SK-N-SH treated with all-trans-retinoic acid at 6 μM for 48 hours (cell line): ENCODE results near the gene IMPG2.

ENCODE experiments used
- ATAC-seq: fragments of 200-7000 bp; cut with Tn5 transposase; 3 replicates; pipeline ENCODE4 v1.9.1; 2020; ENCODE audit warnings: mild to moderate bottlenecking, moderate library complexity
- ARNTL ChIP-seq: fragments of 450-650 bp; formaldehyde crosslinking; IDR thresholded peaks from 2 replicates; pipeline ENCODE4 v1.5.0; 2020; ENCODE audit warnings: low read depth, mild to moderate bottlenecking, moderate library complexity, borderline replicate concordance
- BACH2 ChIP-seq: fragments of 250-450 bp; sonication (Bioruptor Pico); IDR thresholded peaks from 2 replicates; pipeline ENCODE4 v1.9.0; 2021; ENCODE audit warnings: mild to moderate bottlenecking, borderline replicate concordance
- CSDC2 ChIP-seq: fragments of 250-450 bp; sonication (Bioruptor Pico); IDR thresholded peaks from 2 replicates; pipeline ENCODE4 v1.5.0; 2020; ENCODE audit warnings: mild to moderate bottlenecking, moderate library complexity
- ESRRG ChIP-seq: fragments of 250-450 bp; sonication (Bioruptor Pico); IDR thresholded peaks from 2 replicates; pipeline ENCODE4 v1.6.1; 2021; ENCODE audit warnings: mild to moderate bottlenecking
- GLIS3 ChIP-seq: fragments of 250-450 bp; sonication (Bioruptor Pico); IDR thresholded peaks from 2 replicates; pipeline ENCODE4 v1.5.0; 2020; ENCODE audit warnings: mild to moderate bottlenecking, moderate library complexity
- ISL1 ChIP-seq: fragments of 250-450 bp; sonication (Bioruptor Pico); IDR thresholded peaks from 2 replicates; pipeline ENCODE4 v2.1.2; 2022; ENCODE audit warnings: mild to moderate bottlenecking, moderate library complexity
- OSR1 ChIP-seq: fragments of 250-450 bp; sonication (Bioruptor Pico); IDR thresholded peaks from 2 replicates; pipeline ENCODE4 v1.8.0; 2022; ENCODE audit warnings: moderate library complexity, mild to moderate bottlenecking, inconsistent platforms
- PPARA ChIP-seq: fragments of 250-450 bp; sonication (Bioruptor Pico); IDR thresholded peaks from 2 replicates; pipeline ENCODE4 v1.5.0; 2020; ENCODE audit warnings: mild to moderate bottlenecking, borderline replicate concordance
- RARB ChIP-seq: fragments of 250-450 bp; sonication (Bioruptor Pico); IDR thresholded peaks from 2 replicates; pipeline ENCODE4 v1.8.0; 2021; ENCODE audit warnings: mild to moderate bottlenecking, moderate library complexity
- SNAI2 ChIP-seq: fragments of 250-450 bp; sonication (Bioruptor Pico); IDR thresholded peaks from 2 replicates; pipeline ENCODE4 v1.5.0; 2020; ENCODE audit warnings: mild to moderate bottlenecking, moderate library complexity
- TCF4 ChIP-seq: fragments of 250-450 bp; sonication (Bioruptor Pico); IDR thresholded peaks from 2 replicates; pipeline ENCODE4 v1.8.0; 2021; ENCODE audit warnings: mild to moderate bottlenecking, moderate library complexity, borderline replicate concordance
- TOX ChIP-seq: fragments of 250-450 bp; sonication (Bioruptor Pico); IDR thresholded peaks from 2 replicates; pipeline ENCODE4 v1.8.0; 2021; ENCODE audit warnings: mild to moderate bottlenecking, moderate library complexity, borderline replicate concordance
- ZC3H10 ChIP-seq: fragments of 250-450 bp; sonication (Bioruptor Pico); IDR thresholded peaks from 2 replicates; pipeline ENCODE4 v1.5.1; 2021; ENCODE audit warnings: mild to moderate bottlenecking, moderate library complexity
- ZFP3 ChIP-seq: fragments of 250-450 bp; sonication (Bioruptor Pico); IDR thresholded peaks from 2 replicates; pipeline ENCODE4 v1.5.0; 2020; ENCODE audit warnings: mild to moderate bottlenecking, moderate library complexity
- ZFP30 ChIP-seq: fragments of 450-650 bp; formaldehyde crosslinking; IDR thresholded peaks from 2 replicates; pipeline ENCODE4 v1.5.0; 2022; ENCODE audit warnings: mild to moderate bottlenecking, moderate library complexity
- ZNF565 ChIP-seq: fragments of 450-650 bp; formaldehyde crosslinking; conservative IDR thresholded peaks from 2 replicates; pipeline ENCODE4 v1.5.0; 2020; ENCODE audit warnings: low read depth, mild to moderate bottlenecking, moderate library complexity
- ZNF8 ChIP-seq: fragments of 450-650 bp; formaldehyde crosslinking; IDR thresholded peaks from 2 replicates; pipeline ENCODE4 v1.5.0; 2020; ENCODE audit warnings: mild to moderate bottlenecking, moderate library complexity
- TF ChIP-seq, protein P1 (sequence below): fragments of 250-450 bp; sonication (Bioruptor Pico); IDR thresholded peaks from 2 replicates; pipeline ENCODE4 v1.5.0; 2020; ENCODE audit warnings: mild to moderate bottlenecking, moderate library complexity
- TF ChIP-seq, protein P2 (sequence below): fragments of 250-450 bp; sonication (Bioruptor Pico); IDR thresholded peaks from 2 replicates; pipeline ENCODE4 v1.5.1; 2020; ENCODE audit warnings: low read depth, mild to moderate bottlenecking, moderate library complexity
- TF ChIP-seq, protein P3 (sequence below): fragments of 250-450 bp; sonication (Bioruptor Pico); IDR thresholded peaks from 2 replicates; pipeline ENCODE4 v1.8.0; 2020; ENCODE audit warnings: mild to moderate bottlenecking, moderate library complexity, borderline replicate concordance
- TF ChIP-seq, protein P4 (sequence below): fragments of 250-450 bp; sonication (Bioruptor Pico); IDR thresholded peaks from 2 replicates; pipeline ENCODE4 v1.5.1; 2021; ENCODE audit warnings: mild to moderate bottlenecking, moderate library complexity
- TF ChIP-seq, protein P5 (sequence below): fragments of 250-450 bp; sonication (Bioruptor Pico); IDR thresholded peaks from 2 replicates; pipeline ENCODE4 v1.8.0; 2021; ENCODE audit warnings: low read depth, mild to moderate bottlenecking, moderate library complexity, borderline replicate concordance

Gene IMPG2

DNA sequence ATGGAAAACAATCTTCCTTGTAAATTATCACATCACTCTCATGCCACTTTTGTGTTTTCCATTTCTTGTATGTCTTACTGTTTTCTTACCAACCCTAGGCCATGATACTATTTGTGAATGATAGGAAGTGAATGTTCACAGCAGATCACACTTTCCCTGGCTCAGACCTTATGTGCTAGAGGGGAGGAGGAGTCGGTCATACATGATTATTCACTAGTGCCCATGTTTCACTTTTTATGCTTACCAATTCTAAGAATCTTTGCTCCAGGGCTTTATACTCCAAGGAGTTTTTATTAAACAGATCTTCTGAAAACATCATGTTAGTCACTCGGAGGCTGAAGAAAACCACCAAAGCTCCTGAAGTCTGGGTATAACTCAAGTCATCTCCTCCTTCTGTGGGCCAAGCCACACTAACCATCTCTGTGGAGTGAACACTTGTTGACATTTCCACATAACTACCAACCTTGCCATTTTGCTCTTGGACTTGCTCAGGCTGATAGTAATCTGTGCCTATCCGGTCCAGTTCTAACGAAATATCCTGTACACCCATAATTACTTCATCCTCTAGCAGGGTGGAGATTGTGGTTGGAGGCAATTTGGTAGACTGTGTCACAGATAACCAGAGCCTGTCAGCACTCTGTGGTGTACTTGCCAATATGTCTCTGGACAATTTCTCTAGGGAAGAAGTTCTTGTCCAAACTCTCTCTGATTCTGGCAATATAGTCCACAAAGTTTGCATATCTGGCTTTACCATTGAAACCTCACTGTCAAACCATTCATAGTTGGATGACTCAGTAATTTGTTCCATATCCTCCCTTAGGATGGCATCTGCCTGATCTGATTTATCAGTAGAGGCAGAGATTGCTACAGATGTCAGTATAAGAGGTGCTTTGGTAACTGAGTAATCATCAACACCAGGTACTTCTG is 76.8 kb downstream of the IMPG2 start (continued):
- no peak for TF ChIP-seq TCF4 (CRISPR knock-in tag)
- TF ChIP-seq GLIS3 (CRISPR knock-in tag): no peak
- no peak for TF ChIP-seq PPARA (CRISPR knock-in tag)
- TF ChIP-seq ZC3H10: no peak
- TF ChIP-seq CSDC2 (CRISPR knock-in tag): no peak
- no peak for TF ChIP-seq BACH2
- TF ChIP-seq, protein P1, sequence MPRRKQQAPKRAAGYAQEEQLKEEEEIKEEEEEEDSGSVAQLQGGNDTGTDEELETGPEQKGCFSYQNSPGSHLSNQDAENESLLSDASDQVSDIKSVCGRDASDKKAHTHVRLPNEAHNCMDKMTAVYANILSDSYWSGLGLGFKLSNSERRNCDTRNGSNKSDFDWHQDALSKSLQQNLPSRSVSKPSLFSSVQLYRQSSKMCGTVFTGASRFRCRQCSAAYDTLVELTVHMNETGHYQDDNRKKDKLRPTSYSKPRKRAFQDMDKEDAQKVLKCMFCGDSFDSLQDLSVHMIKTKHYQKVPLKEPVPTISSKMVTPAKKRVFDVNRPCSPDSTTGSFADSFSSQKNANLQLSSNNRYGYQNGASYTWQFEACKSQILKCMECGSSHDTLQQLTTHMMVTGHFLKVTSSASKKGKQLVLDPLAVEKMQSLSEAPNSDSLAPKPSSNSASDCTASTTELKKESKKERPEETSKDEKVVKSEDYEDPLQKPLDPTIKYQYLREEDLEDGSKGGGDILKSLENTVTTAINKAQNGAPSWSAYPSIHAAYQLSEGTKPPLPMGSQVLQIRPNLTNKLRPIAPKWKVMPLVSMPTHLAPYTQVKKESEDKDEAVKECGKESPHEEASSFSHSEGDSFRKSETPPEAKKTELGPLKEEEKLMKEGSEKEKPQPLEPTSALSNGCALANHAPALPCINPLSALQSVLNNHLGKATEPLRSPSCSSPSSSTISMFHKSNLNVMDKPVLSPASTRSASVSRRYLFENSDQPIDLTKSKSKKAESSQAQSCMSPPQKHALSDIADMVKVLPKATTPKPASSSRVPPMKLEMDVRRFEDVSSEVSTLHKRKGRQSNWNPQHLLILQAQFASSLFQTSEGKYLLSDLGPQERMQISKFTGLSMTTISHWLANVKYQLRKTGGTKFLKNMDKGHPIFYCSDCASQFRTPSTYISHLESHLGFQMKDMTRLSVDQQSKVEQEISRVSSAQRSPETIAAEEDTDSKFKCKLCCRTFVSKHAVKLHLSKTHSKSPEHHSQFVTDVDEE (CRISPR knock-in tag): no peak
- TF ChIP-seq ARNTL (CRISPR knock-in tag): no peak
- TF ChIP-seq ZNF565 (CRISPR knock-in tag): no peak
- TF ChIP-seq, protein P2, sequence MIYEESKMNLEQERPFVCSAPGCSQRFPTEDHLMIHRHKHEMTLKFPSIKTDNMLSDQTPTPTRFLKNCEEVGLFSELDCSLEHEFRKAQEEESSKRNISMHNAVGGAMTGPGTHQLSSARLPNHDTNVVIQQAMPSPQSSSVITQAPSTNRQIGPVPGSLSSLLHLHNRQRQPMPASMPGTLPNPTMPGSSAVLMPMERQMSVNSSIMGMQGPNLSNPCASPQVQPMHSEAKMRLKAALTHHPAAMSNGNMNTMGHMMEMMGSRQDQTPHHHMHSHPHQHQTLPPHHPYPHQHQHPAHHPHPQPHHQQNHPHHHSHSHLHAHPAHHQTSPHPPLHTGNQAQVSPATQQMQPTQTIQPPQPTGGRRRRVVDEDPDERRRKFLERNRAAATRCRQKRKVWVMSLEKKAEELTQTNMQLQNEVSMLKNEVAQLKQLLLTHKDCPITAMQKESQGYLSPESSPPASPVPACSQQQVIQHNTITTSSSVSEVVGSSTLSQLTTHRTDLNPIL (CRISPR knock-in tag): no peak
- no peak for TF ChIP-seq RARB (CRISPR knock-in tag)

DNA sequence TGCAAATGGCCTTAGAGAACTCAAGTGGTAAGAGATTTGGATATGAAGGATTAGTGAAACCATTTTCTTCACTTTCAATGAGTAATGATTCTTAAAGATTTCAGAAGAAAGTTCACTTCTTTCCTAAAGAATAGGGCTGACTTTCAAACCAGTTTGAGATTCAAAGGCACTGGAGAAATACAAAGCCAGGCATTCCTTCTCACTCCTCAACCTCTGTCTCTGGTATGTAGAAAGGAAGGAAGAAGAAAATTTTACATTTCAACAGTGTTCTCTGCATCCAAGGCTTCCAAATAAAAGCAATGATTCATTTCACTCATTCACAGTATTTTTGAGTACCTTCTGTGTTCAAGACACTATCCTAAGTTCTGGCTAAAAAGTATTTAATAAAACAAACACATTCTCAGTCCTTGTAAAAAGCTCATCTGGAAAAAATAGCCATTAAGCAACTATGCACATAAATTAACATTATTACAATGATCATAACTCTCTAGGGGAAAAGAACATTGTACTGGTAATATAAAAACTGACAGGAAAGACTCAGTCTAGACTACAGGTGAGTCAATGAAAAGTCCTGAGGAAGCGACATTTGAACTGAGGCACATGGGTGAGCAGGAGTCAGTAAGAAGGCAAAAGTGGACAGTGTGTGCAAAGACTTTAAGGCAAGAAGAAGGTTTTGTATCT is 79.5 kb downstream of the IMPG2 start:
- no peak for TF ChIP-seq BACH2
- no peak for TF ChIP-seq TCF4 (CRISPR knock-in tag)
- no peak for ATAC-seq

DNA sequence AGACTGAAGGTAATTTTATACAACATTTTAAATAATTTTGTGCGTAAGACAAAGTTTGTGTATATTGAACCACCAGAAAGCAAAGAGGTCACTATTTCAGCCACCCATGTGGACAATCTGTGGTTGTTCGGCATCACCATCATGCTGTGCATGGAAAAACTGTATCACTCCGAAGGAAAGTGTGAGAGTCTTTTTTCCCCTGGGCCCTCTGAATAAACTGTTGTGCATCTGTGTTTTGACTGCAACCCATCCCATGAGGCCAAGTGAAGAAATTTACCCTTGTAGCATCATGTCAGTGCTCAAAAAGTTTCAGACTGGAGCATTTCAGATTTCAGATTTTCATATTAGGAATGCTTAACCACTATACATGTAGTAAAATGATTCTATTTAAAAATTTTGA is 85.3 kb downstream of the IMPG2 start:
- no peak for ATAC-seq
- TF ChIP-seq, protein P3, sequence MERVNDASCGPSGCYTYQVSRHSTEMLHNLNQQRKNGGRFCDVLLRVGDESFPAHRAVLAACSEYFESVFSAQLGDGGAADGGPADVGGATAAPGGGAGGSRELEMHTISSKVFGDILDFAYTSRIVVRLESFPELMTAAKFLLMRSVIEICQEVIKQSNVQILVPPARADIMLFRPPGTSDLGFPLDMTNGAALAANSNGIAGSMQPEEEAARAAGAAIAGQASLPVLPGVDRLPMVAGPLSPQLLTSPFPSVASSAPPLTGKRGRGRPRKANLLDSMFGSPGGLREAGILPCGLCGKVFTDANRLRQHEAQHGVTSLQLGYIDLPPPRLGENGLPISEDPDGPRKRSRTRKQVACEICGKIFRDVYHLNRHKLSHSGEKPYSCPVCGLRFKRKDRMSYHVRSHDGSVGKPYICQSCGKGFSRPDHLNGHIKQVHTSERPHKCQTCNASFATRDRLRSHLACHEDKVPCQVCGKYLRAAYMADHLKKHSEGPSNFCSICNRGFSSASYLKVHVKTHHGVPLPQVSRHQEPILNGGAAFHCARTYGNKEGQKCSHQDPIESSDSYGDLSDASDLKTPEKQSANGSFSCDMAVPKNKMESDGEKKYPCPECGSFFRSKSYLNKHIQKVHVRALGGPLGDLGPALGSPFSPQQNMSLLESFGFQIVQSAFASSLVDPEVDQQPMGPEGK (CRISPR knock-in tag): no peak
- TF ChIP-seq ZFP30 (CRISPR knock-in tag) (no peak), GLIS3 (CRISPR knock-in tag) (no peak), OSR1 (no peak), ZFP3 (CRISPR knock-in tag) (no peak)

DNA sequence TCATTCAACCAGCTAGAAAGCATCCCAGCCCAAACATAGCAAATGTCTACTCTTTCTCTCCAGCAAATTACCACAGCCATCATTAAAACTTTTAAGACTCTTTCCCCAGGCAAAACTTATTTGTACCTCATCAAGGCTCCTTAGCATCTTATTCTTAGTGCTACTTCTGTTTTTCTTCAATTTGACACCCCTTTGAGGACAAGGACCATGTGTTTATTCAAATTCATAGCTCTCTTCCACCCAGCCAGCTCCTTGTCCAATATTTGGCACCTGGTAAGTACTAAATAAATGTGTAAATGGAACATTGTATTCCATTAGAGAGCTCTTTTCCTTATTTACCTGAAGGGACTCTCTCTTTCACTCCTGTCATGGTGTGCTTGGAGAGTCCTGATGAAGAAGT is 89.8 kb downstream of the IMPG2 start:
- TF ChIP-seq ARNTL (CRISPR knock-in tag): no peak
- TF ChIP-seq RARB (CRISPR knock-in tag): no peak
- no peak for TF ChIP-seq OSR1
- TF ChIP-seq, protein P1 (CRISPR knock-in tag): no peak
- TF ChIP-seq TCF4 (CRISPR knock-in tag): no peak
- TF ChIP-seq ZC3H10: no peak
- TF ChIP-seq TOX: no peak
- no peak for TF ChIP-seq SNAI2
- TF ChIP-seq ZNF565 (CRISPR knock-in tag): no peak
- no peak for TF ChIP-seq ESRRG (CRISPR knock-in tag)
- TF ChIP-seq, protein P4, sequence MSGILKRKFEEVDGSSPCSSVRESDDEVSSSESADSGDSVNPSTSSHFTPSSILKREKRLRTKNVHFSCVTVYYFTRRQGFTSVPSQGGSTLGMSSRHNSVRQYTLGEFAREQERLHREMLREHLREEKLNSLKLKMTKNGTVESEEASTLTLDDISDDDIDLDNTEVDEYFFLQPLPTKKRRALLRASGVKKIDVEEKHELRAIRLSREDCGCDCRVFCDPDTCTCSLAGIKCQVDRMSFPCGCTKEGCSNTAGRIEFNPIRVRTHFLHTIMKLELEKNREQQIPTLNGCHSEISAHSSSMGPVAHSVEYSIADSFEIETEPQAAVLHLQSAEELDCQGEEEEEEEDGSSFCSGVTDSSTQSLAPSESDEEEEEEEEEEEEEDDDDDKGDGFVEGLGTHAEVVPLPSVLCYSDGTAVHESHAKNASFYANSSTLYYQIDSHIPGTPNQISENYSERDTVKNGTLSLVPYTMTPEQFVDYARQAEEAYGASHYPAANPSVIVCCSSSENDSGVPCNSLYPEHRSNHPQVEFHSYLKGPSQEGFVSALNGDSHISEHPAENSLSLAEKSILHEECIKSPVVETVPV (CRISPR knock-in tag): no peak
- no peak for TF ChIP-seq GLIS3 (CRISPR knock-in tag)
- TF ChIP-seq, protein P5, sequence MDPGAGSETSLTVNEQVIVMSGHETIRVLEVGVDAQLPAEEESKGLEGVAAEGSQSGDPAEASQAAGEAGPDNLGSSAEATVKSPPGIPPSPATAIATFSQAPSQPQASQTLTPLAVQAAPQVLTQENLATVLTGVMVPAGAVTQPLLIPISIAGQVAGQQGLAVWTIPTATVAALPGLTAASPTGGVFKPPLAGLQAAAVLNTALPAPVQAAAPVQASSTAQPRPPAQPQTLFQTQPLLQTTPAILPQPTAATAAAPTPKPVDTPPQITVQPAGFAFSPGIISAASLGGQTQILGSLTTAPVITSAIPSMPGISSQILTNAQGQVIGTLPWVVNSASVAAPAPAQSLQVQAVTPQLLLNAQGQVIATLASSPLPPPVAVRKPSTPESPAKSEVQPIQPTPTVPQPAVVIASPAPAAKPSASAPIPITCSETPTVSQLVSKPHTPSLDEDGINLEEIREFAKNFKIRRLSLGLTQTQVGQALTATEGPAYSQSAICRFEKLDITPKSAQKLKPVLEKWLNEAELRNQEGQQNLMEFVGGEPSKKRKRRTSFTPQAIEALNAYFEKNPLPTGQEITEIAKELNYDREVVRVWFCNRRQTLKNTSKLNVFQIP: no peak
- no peak for TF ChIP-seq ZFP3 (CRISPR knock-in tag)
- TF ChIP-seq ISL1 (CRISPR knock-in tag): no peak
- no peak for TF ChIP-seq ZFP30 (CRISPR knock-in tag)
- TF ChIP-seq PPARA (CRISPR knock-in tag): no peak
- TF ChIP-seq ZNF8: no peak
- no peak for TF ChIP-seq CSDC2 (CRISPR knock-in tag)
- TF ChIP-seq, all 23 proteins: peak for 0
- ATAC-seq: no peak
